Fibroblast of mammary gland (primary cell): ENCODE results near the gene ASF1A.

Experiments used
- DNase-seq: peaks from one replicate; pipeline ENCODE4 v3.0.0-alpha.2; 2010; ENCODE audit warnings: low read depth
- H3K4me3 ChIP-seq: 2 replicates; pipeline ENCODE4 v1.5.1; 2011; ENCODE audit warnings: low read depth, mild to moderate bottlenecking, low read length, moderate library complexity; ENCODE audit not compliant: control insufficient read depth
- CTCF ChIP-seq: conservative IDR thresholded peaks from 2 replicates; pipeline ENCODE4 v1.5.1; 2011; ENCODE audit warnings: low read depth, low read length, inconsistent platforms; ENCODE audit not compliant: control insufficient read depth, insufficient read depth

The ASF1A gene

DNA sequence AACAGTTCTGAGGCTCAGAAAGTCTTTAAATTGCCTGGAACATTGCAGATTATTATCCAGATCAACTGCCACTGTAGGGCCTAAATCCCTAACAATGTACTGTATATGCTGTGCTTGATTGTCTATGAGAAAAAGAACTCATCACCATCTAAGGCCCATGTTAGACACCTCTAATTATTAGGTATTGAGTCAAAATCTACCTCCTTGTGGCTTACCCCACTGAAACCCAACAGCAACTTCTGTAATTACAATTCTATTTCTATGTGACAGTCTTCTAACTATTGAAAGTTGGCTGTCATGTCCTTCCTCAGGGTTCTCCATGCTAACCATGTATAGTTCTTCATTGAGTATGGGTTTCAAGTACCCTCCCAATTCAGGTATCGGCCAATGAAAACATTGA, 27.1 kb downstream of the ASF1A start:
- no peak for DNase-seq
- H3K4me3 ChIP-seq, result no peak overlapping the region
- no peak for TF ChIP-seq CTCF

- TF ChIP-seq CTCF, result no peak
- no peak overlapping the region for H3K4me3 ChIP-seq
- DNase-seq, result no peak
These were observed 29.1 kb downstream of the ASF1A start for GRCh38 chr6:118923035-118923434.

- H3K4me3 ChIP-seq, result no peak overlapping the region
- DNase-seq, result no peak
- peak; percentile 14 for TF ChIP-seq CTCF
These were observed 36.7 kb downstream of the ASF1A start for GRCh38 chr6:118930680-118931079.

DNA sequence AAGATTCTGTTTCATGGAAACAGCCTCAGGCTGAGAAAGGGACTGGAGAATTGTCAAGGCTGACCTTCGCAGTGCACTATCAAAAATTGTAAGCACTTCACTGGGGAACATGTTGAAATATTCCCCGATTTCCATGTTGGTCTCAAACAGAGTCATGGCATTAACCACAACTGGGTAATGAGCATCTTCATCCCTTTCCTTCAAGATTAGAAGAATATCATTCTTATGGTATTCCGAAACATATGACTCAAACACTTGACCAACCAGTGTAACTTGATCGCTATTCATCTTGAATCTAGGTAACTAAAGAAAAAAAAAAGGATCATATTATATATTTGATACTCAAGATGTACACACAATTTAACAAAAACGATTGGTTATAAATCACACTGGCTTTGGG, 37.5 kb downstream of the ASF1A start:
- no peak for DNase-seq
- no peak overlapping the region for H3K4me3 ChIP-seq
- no peak for TF ChIP-seq CTCF

DNA sequence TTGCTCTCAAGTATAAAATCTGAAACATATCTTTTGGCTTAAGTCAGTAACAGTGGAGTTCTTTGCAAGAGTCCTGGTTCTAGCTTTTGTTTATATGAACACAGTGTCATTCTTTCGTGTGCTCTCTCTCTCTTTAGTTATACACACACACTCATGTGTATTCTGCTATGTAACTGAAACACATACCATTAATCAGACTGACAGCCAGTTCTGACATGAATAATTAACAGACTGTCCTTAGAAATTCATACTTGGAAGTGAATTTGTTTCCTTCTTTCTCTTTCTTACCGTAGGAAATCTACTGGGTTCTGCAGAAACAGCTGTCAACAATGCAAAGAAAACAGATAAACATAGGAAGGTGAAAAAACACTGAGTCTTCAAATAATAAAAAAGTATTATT, 38.5 kb downstream of the ASF1A start:
- DNase-seq, result no peak
- no peak for TF ChIP-seq CTCF
- H3K4me3 ChIP-seq, result no peak overlapping the region

DNA sequence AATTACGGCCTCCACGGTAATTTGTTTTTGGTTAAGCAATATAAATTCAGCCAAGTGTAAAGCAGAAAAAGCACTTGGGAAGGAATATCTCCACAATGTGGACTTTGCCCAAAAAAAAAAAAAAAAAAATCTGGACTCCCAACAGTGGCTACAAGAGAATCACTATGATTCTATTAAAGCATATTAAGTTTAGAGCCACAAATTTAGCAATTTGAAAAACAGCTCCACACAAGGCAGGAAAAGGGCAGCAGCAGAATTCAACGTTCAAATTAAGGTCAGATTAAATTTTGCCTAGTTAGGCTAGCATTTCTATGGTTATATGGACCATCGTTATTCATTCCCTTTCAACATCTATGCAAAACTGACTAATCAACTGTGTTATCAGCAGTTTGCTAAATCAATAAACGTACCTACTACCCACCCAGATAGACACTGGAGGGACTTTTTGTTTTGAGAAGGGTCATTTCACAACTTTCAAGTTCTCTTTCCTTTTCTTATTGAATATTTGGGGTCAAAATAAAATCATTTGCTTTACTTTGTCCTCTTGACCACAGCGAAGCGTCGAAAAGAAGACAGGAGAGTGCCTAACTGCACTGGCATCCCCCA, 40.0 kb downstream of the ASF1A start:
- no peak for TF ChIP-seq CTCF
- DNase-seq, result no peak
- H3K4me3 ChIP-seq, result peak overlapping the region; percentile 58
